Measurements from ENCODE around the gene SEH1L. TPM values are rescaled to one million over a fixed set of nuclear protein-coding genes. Genes with fewer than 3 reads are reported as not detected.

Gene SEH1L
- polyA plus RNA-seq, 2 of the 4 experiments (the other 2 are of a cell fraction), result 31.6 to 63.1 TPM

DNA sequence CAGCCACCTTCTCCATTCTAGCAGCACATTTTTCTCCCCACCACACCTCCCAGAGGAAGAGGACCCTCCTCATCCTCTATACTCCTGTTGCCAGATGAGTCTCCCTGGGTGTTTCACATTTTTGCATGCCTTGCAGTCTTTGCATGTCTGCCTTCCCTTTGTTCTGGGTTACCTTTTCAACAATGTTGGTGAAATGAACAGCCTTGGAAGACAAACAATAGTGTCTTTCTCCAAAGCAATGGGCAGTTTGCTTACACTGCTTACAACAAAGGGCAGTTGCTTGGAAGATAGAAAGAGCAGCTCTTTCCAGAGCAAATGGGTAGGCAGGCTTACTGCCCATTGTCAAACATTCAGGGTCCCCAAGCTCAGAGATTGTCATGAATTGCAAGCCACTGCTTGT, 14.5 kb upstream of the SEH1L start:
- POLR2A ChIA-PET, result no interaction called here
- Histone ChIP-seq H3K9me3 (no peaks in the 10 kb centered on the region), H3K4me1 (0 out of 3 replicates have a peak, but pooled peaks cover 4% of the 10 kb centered on the region), H3K27ac (no peak overlapping the region), H3K4me2 (no peak overlapping the region), H3K4me3 (no peak overlapping the region)
- no peak for ATAC-seq
- no peak for FAIRE-seq
- CTCF ChIA-PET, result interaction anchor here (0.6 to 7.5 kb wide), 26 partner anchors 10 to 540 kb away, joined by 3 to 159 read pairs (median 8); partner anchors contain the start of gene SEH1L
- DNase-seq (ENCODE audit: low read depth in 1 of 2, low spot score in 1 of 2), result no peak
- no peak for TF ChIP-seq EHMT2 (IDR thresholded peaks at IDR 0.05; ENCODE audit: low read depth)
- TF ChIP-seq HOXB13 (CRISPR knock-in tag; IDR thresholded peaks at IDR 0.05; ENCODE audit: low read depth), result no peak
- TF ChIP-seq, protein P1, sequence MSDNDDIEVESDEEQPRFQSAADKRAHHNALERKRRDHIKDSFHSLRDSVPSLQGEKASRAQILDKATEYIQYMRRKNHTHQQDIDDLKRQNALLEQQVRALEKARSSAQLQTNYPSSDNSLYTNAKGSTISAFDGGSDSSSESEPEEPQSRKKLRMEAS (IDR thresholded peaks at IDR 0.05), result no peak
- TF ChIP-seq, protein P2, sequence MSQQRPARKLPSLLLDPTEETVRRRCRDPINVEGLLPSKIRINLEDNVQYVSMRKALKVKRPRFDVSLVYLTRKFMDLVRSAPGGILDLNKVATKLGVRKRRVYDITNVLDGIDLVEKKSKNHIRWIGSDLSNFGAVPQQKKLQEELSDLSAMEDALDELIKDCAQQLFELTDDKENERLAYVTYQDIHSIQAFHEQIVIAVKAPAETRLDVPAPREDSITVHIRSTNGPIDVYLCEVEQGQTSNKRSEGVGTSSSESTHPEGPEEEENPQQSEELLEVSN (IDR thresholded peaks at IDR 0.05; ENCODE audit: borderline replicate concordance, low read depth), result no peak
- no peak for TF ChIP-seq RARB (CRISPR knock-in tag; IDR thresholded peaks at IDR 0.05)
- TF ChIP-seq SMC3 (IDR thresholded peaks at IDR 0.05), result no peak
- no peak for TF ChIP-seq BHLHE40 (IDR thresholded peaks at IDR 0.05; ENCODE audit: low read depth, low read length)
- TF ChIP-seq FOXS1 (CRISPR knock-in tag; IDR thresholded peaks at IDR 0.05), result no peak
- TF ChIP-seq NFE2L2 (conservative IDR thresholded peaks at IDR 0.05; ENCODE audit: low read length), result no peak
- TF ChIP-seq, protein P3, sequence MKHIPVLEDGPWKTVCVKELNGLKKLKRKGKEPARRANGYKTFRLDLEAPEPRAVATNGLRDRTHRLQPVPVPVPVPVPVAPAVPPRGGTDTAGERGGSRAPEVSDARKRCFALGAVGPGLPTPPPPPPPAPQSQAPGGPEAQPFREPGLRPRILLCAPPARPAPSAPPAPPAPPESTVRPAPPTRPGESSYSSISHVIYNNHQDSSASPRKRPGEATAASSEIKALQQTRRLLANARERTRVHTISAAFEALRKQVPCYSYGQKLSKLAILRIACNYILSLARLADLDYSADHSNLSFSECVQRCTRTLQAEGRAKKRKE (CRISPR knock-in tag; IDR thresholded peaks at IDR 0.05; ENCODE audit: low read depth), result no peak
- TF ChIP-seq CEBPB (IDR thresholded peaks at IDR 0.05), result no peak
- no peak for TF ChIP-seq HDAC2 (IDR thresholded peaks at IDR 0.05)
- no peak for TF ChIP-seq ZC3H11A (IDR thresholded peaks at IDR 0.05)
- no peak for TF ChIP-seq PHF8 (IDR thresholded peaks at IDR 0.05; ENCODE audit: borderline replicate concordance, low read depth)
- no peak for TF ChIP-seq MAFK (IDR thresholded peaks at IDR 0.05; ENCODE audit: partially characterized antibody)
- TF ChIP-seq FOSB (CRISPR knock-in tag; IDR thresholded peaks at IDR 0.05), result no peak
- no peak for TF ChIP-seq RCOR1 (IDR thresholded peaks at IDR 0.05; ENCODE audit: low read depth, low read length)
- TF ChIP-seq, protein P4, sequence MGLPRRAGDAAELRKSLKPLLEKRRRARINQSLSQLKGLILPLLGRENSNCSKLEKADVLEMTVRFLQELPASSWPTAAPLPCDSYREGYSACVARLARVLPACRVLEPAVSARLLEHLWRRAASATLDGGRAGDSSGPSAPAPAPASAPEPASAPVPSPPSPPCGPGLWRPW (IDR thresholded peaks at IDR 0.05), result no peak
- TF ChIP-seq RNF2 (IDR thresholded peaks at IDR 0.05; ENCODE audit: borderline replicate concordance, low read depth), result no peak
- TF ChIP-seq FOSL2 (IDR thresholded peaks at IDR 0.05), result no peak
- TF ChIP-seq FOSL2 (CRISPR knock-in tag; IDR thresholded peaks at IDR 0.05), result no peak

DNA sequence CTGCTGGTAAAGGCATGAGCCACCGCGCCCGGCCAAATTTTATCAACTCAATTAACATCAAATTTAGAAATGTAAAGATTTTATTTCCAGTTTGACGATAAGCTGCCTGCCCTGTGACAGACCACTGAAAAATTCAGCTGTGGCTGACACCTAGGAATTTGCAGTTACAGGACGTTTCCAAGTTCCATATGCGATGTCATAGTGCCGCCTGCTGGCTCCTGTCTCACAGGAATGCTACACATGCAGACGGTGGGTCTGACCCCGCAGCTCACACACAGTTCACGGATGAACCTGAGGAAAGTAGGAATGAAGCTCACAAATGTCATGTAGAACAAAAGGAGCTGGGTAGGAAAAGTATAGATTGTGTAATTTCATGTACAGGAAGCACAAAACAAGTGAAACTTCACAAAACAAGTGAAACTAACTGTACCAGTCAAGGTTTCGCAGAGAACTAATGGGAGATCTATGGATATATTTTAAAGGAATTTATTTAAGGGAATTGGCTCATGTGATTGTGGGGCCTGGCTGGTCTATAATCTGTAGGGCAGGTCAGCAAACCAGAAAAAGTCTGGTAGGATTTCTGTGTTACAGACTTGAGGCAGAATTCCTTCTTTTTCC, 13.2 kb upstream of the SEH1L start:
- H3K9me3 ChIP-seq, result no peaks in the 10 kb centered on the region
- H3K4me1 ChIP-seq, result 0 out of 3 replicates have a peak, but pooled peaks cover 4% of the 10 kb centered on the region
- FAIRE-seq, result peak; percentile 63
- POLR2A ChIA-PET, result interaction anchor here (0.6 to 1.5 kb wide), 3 partner anchors 13 to 193 kb away, joined by 4 read pairs; partner anchors contain the start of gene SEH1L
- H3K4me3 ChIP-seq, result no peak overlapping the region
- peak overlapping the region; percentile 59 for H3K4me2 ChIP-seq
- ATAC-seq, result peak; percentile 95 to 98
- 10% methylated on average over 11 of the region's 11 CpGs for WGBS (ENCODE audit: missing lambda C conversion rate)
- peak overlapping the region in 1 of 2 experiments; percentile 54; a peak in 2 of 6 replicates for H3K27ac ChIP-seq
- peak; percentile 67 to 77 for DNase-seq (ENCODE audit: low read depth in 1 of 2, low spot score in 1 of 2)
- TF ChIP-seq SMC3 (IDR thresholded peaks at IDR 0.05), result peak; percentile 94
- TF ChIP-seq, protein P5, sequence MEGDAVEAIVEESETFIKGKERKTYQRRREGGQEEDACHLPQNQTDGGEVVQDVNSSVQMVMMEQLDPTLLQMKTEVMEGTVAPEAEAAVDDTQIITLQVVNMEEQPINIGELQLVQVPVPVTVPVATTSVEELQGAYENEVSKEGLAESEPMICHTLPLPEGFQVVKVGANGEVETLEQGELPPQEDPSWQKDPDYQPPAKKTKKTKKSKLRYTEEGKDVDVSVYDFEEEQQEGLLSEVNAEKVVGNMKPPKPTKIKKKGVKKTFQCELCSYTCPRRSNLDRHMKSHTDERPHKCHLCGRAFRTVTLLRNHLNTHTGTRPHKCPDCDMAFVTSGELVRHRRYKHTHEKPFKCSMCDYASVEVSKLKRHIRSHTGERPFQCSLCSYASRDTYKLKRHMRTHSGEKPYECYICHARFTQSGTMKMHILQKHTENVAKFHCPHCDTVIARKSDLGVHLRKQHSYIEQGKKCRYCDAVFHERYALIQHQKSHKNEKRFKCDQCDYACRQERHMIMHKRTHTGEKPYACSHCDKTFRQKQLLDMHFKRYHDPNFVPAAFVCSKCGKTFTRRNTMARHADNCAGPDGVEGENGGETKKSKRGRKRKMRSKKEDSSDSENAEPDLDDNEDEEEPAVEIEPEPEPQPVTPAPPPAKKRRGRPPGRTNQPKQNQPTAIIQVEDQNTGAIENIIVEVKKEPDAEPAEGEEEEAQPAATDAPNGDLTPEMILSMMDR (IDR thresholded peaks at IDR 0.05), result peak; percentile 83
- TF ChIP-seq RAD21 (conservative IDR thresholded peaks at IDR 0.05 in 1 of 2, IDR thresholded peaks at IDR 0.05 in 1 of 2), result peak; percentile 95 to 98
- no peak for TF ChIP-seq MYC (IDR thresholded peaks at IDR 0.05; ENCODE audit: borderline replicate concordance, low read length)
- CTCF ChIA-PET, result interaction anchor here (0.5 to 7.5 kb wide), 56 partner anchors 11 to 842 kb away, joined by 3 to 159 read pairs (median 5); partner anchors contain the start of genes CEP76, PSMG2 and SEH1L
